IPS-11a (cell line): ENCODE data around the gene LIMS2.
A peak's percentile ranks its signal among the peaks of the same experiment; 100 is the strongest.

Experiments used
- H3K4me3 ChIP-seq: one replicate; pipeline ENCODE4 v1.5.1; 2013; ENCODE audit warnings: low read depth, low read length, control low read depth

Gene LIMS2

GRCh38 chr2:127675331-127676261 lies at the start of gene LIMS2:
TSS of gene LIMS2 (minus strand) at chr2:127675530. CDS start at chr2:127675024, 506 bp downstream.
- peak within 1 kb of the TSS; percentile 47 for H3K4me3 ChIP-seq

GRCh38 chr2:127722807-127723206 lies 47.5 kb upstream of the LIMS2 start:
- H3K4me3 ChIP-seq: no peak overlapping the region

- H3K4me3 ChIP-seq: no peak overlapping the region
Measured at GRCh38 chr2:127721978-127722355, 46.6 kb upstream of the LIMS2 start.

GRCh38 chr2:127721311-127721977 lies 46.1 kb upstream of the LIMS2 start:
- no peak overlapping the region for H3K4me3 ChIP-seq

- no peak overlapping the region for H3K4me3 ChIP-seq
Measured at GRCh38 chr2:127719301-127720218, 44.2 kb upstream of the LIMS2 start.

DNA sequence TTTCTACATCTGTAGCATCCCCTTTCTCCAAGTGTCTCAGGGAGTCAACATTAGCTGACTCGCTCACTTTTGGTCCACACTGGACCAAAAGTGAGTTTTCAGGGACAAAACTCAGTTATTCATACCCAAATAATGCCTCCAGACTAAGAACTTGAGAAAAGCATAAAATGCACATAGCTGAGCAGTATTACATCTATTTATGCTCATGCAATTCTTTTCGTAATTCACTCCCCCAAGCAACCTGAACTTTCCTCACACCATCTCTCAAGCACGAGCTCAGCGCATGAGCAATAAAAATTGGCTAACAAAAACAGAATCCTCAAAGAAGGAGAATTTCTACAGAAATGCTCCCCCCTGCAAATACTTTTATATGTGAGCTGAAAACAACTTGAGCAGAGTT lies 42.9 kb upstream of the LIMS2 start:
- no peak overlapping the region for H3K4me3 ChIP-seq

GRCh38 chr2:127715778-127716449 lies 40.6 kb upstream of the LIMS2 start:
- no peak overlapping the region for H3K4me3 ChIP-seq

GRCh38 chr2:127713562-127713961 lies 38.2 kb upstream of the LIMS2 start:
- H3K4me3 ChIP-seq: no peak overlapping the region

- H3K4me3 ChIP-seq: no peak overlapping the region
Measured at GRCh38 chr2:127712999-127713398, 37.7 kb upstream of the LIMS2 start.

GRCh38 chr2:127709336-127709735 lies 34.0 kb upstream of the LIMS2 start:
- H3K4me3 ChIP-seq: no peak overlapping the region

DNA sequence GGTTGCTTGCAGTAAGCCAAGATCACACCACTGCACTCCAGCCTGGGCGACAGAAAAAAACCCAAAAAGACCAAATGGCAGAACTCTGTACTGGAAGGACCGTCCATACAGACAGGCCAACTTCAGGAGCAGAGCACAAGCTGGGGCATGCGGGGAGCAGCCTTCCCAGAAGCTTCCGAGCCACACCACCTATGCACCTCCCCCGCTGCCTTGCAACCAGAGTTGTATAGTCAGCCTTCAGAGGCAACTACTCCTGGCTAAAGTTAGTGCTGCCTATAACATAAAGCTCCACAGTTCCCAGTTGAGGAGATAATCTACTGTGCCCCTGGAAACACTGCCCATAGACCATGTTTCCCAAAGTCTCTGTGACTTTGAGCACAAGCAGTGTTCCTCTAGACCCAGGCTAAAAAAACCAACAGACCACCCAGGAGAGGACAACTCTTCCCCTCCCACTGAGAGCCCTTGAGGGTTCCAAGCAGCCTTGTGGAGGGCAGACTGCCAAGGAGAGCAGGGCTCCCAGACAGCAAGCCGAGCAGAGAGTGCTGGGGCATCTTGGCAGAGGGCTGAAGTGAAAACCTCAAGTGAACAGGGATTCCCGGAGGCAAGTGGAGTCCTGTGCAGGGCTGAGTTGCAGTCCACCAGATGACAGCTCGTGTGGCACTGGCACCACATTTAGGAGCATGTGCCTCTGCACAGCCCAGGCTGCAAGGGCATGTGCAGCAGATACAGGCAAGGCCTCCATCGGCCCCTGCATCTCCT lies 32.7 kb upstream of the LIMS2 start:
- H3K4me3 ChIP-seq: no peak overlapping the region

GRCh38 chr2:127706215-127706990 lies 31.1 kb upstream of the LIMS2 start:
- no peak overlapping the region for H3K4me3 ChIP-seq

DNA sequence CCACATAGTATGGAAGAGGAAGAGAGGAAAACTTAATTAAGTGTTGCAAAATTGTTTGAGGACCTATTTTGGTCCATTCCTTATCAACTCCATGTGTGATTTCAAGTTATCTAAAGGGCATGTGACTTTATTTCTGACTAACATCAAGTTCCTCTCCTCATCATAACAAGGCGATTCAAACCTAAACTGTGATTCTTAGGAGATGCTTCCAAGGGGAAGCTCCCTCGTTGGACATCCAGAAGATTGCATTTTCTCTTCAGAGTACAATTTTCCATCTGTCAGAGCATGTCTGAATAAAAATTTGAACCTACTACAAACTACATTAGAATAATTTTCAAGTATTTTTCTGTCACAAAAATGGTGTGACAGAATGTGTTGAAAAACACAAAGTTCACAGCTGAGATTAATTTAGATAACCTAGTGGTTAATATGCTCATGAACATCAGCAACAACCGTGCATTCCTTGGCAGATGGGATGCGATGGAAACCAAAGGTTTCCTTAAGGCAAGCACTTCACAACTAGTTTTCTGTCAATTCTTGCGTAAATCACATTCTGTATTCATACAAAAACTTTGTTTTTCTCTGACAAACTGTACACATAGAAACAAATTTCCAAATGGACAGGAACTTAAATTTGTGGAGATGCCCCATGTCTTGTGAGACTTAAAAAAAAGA lies 30.2 kb upstream of the LIMS2 start:
- no peak overlapping the region for H3K4me3 ChIP-seq

DNA sequence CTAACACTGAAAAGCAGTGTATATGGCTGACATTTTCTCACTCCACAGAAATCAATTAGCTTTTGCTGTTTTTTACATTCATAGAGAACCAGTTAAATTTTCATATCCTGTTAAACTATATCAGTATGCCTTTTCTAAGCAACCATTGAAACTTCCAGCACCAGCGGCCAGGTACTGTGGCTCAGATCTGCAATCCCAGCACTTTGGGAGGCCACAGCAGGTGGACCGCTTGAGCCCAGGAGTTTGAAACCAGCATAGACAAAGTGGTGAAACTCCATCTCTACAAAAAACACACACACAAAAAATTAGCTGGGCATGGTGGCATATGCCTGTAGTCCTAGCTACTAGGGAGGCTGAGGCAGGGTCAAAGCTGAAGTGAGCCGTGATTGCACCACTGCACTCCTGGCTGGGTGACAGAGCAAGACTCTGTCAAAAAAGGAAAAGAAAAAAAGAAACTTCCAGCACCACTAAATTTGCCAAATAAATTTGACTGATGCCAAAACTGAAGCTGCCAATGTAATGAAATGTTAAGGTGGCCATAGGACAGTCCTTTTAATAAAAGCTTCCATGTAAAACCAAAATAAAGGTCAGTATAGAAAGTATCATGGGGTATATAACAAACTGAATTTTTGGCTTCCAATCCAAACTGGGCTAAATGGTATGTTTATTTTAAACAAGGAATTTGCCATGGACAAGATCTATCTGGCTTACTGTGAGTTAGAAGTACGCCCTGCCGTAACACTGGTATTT lies 29.5 kb upstream of the LIMS2 start:
- no peak overlapping the region for H3K4me3 ChIP-seq

DNA sequence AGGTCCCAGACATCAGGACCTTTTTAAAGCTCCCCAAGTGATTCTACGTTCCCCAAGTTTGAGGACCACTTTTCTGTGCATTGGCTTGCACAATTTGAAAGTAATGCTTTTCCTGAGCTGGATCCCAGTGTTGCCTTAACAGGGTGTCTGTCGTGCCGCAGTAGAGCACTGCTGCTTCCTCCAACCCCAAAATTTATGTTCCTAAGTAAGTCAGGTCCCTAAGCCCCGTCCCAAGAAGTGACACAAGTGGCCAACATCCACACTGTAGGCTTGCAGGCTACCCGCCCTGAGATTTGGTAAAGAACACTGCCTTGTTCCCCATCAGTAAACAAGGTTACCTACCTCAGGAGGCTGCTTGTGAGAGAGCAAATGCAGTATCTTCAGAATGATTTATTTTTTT lies 28.0 kb upstream of the LIMS2 start:
- no peak overlapping the region for H3K4me3 ChIP-seq

DNA sequence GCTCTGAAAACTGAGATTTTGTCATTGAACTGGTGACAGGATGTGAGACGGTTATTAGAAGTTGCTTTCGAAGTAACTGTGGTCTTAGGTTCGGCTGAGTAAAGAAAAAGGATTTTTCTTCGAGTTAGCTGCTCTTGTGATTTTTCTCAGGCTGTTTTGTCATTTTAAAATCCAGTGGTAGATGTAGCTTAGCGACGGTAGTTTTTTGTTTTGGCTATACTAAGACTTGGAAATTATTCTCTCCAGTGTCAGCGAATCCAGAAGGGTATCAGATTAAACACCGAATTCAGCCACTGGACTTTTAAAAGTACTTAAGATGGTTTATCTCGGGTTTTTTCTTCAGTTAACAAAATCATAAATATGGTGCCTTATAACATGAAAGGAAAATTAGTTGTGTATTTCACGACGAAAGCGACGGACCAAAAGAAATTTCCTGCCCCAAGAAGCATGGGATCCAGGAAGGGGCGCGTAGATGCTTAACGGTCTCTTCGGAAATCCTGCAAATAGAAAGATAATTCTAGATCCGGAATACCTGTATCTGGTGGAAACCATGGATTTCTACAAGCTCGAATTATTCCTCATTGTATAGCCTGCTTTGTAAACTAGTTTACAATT lies 27.2 kb upstream of the LIMS2 start:
- H3K4me3 ChIP-seq: peak overlapping the region; percentile 71

- peak overlapping the region; percentile 71 for H3K4me3 ChIP-seq
Measured at GRCh38 chr2:127701651-127702394, 26.5 kb upstream of the LIMS2 start.
